Activated T-helper 17 cell treated with anti-CD3 and anti-CD28 coated beads, Interleukin-2, amount 50 U/mL, for 72 hours (primary cell): ENCODE data around the gene ICE1. TPM values are rescaled to one million over a fixed set of nuclear protein-coding genes. Genes with fewer than 3 reads are reported as not detected.

Experiments
- ATAC-seq: fragments of 150-1000 bp; cut with Tn5 transposase; replicated peaks from 2 replicates; pipeline ENCODE4 v1.10.0; 2021; ENCODE audit warnings: mild to moderate bottlenecking, moderate library complexity
- H3K27ac Mint-ChIP-seq: one replicate; pipeline ENCODE4 v1.8.0; 2022; ENCODE audit warnings: mixed read lengths
- H3K27me3 Mint-ChIP-seq: one replicate; pipeline ENCODE4 v1.8.0; 2022; ENCODE audit warnings: mixed read lengths
- H3K36me3 Mint-ChIP-seq: one replicate; pipeline ENCODE4 v1.8.0; 2022; ENCODE audit warnings: low read depth, mild to moderate bottlenecking, mixed read lengths
- H3K4me1 Mint-ChIP-seq: one replicate; pipeline ENCODE4 v1.8.0; 2022; ENCODE audit warnings: mixed read lengths
- H3K4me3 Mint-ChIP-seq: one replicate; pipeline ENCODE4 v1.8.0; 2022; ENCODE audit warnings: mild to moderate bottlenecking, mixed read lengths
- H3K9me3 Mint-ChIP-seq: one replicate; pipeline ENCODE4 v1.8.0; 2022; ENCODE audit warnings: mixed read lengths
- total RNA-seq, 2 donors: library from RNA; stranded (reverse); gene quantifications; one replicate each; pipeline ENCODE4 v1.2.3, GENCODE V29; 2022

Gene ICE1
- total RNA-seq, 2 donors from 2014 or later = 19.1 to 27.8 TPM

DNA sequence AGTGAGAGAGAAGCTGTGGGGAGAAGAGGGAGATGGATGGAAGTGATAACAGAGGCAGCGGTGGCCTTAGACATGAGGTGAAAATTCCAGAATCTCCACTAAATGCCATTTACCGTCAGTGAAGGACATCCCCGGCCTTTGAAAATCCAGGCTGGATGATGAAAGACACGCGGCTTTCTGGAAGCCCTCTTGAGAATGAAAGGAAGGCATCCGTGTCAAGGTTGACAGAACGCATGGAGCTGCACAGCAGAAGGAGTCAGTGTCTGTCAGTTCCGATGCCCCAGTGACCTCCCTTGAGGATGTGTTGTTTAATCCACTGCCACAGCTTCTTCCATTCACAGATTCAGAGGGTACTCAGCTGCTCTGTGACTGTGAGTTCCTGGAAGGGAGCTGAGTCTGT lies 114.9 kb downstream of the ICE1 start:
- no peaks in the 10 kb centered on the region for H3K4me1 Mint-ChIP-seq
- peaks cover 34% of the 10 kb centered on the region for H3K27me3 Mint-ChIP-seq
- no peak for ATAC-seq
- H3K9me3 Mint-ChIP-seq = no peaks in the 10 kb centered on the region
- H3K4me3 Mint-ChIP-seq = no peak overlapping the region
- H3K27ac Mint-ChIP-seq = no peak overlapping the region
- no peaks in the 10 kb centered on the region for H3K36me3 Mint-ChIP-seq

DNA sequence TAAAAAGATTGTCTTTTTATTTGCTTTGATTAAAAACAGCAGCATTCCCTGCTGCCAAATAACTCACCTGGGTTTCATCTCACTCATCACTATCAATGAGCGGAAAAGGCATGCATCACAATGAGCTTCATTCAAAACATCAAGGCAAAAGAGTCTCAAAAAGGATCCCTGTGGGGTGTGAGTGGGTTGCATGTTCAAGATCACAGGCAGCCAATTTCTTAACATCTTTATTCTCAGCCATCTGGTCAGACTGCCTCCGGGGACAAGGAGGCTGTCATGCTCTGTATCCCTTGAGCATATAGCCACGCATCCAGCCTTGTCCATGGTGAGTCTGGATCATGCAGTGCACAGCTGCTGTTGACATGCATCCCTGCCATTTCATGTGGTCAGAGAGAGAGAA lies 117.1 kb downstream of the ICE1 start:
- ATAC-seq = no peak
- Mint-ChIP-seq H3K4me1 (no peaks in the 10 kb centered on the region), H3K27ac (no peak overlapping the region)

More for the DNA sequence above, 117.1 kb downstream of the ICE1 start:
- H3K4me3 Mint-ChIP-seq = no peak overlapping the region
- no peaks in the 10 kb centered on the region for H3K36me3 Mint-ChIP-seq
- H3K9me3 Mint-ChIP-seq = no peaks in the 10 kb centered on the region
- peaks cover 28% of the 10 kb centered on the region for H3K27me3 Mint-ChIP-seq
